A549 (cell line): ENCODE results near the gene TRDMT1. TPM values are rescaled to one million over a fixed set of nuclear protein-coding genes. Genes with fewer than 3 reads are reported as not detected.

Experiments
- ATAC-seq, 2 experiments: fragments of 200-7000 bp in 1 of 2; fragments of >200 bp in 1 of 2; cut with Nextera tagmentation in 1 of 2; cut with Tn5 transposase in 1 of 2; 3 replicates each; pipeline versions ENCODE4 v1.8.0 to v1.9.1; 2018 to 2020; ENCODE audit warnings: mild to moderate bottlenecking in 1 of 2, moderate library complexity in 1 of 2
- CTCF ChIA-PET: fragments of 300-600 bp; sonication (Branson Sonifier 250); formaldehyde crosslinking; extraction: SDS; loops from one replicate; lab custom pipeline; 2021; ENCODE audit warnings: antibody characterized with exemption, inconsistent platforms; lab: Yijun Ruan, JAX
- POLR2A ChIA-PET: fragments of 350-600 bp; formaldehyde crosslinking; extraction: SDS; loops from one replicate; lab custom pipeline; 2021; ENCODE audit warnings: antibody characterized with exemption, inconsistent platforms; lab: Yijun Ruan, JAX
- DNase-seq, 2 experiments: peaks; one replicate each; pipeline versions ENCODE4 v3.0.0 to v3.0.0-alpha.2; 2011 to 2016; ENCODE audit warnings: low read depth in 1 of 2, low spot score in 1 of 2
- FAIRE-seq: peaks from 2 replicates; lab custom pipeline; 2011; peaks lifted over from hg19 to GRCh38; lab: Jason Lieb, UNC
- H3K27ac ChIP-seq, 2 experiments: fragments of >200 bp; sonication (Bioruptor Twin); formaldehyde crosslinking; 3 replicates each; pipeline ENCODE4 v1.5.1; 2016 to 2017
- H3K4me1 ChIP-seq: fragments of >200 bp; sonication (Bioruptor Twin); formaldehyde crosslinking; 3 replicates; pipeline ENCODE4 v1.6.1; 2016
- H3K4me2 ChIP-seq: fragments of >200 bp; sonication (Bioruptor Twin); formaldehyde crosslinking; 3 replicates; pipeline ENCODE4 v1.6.1; 2016
- H3K4me3 ChIP-seq: fragments of >200 bp; sonication (Bioruptor Twin); formaldehyde crosslinking; 3 replicates; pipeline ENCODE4 v1.5.1; 2016
- H3K9me3 ChIP-seq: fragments of >200 bp; sonication (Bioruptor Twin); formaldehyde crosslinking; 3 replicates; pipeline ENCODE4 v1.6.1; 2016
- BCL3 ChIP-seq: fragments of >200 bp; sonication (Bioruptor Twin); formaldehyde crosslinking; IDR thresholded peaks from 3 replicates; pipeline ENCODE4 v1.6.1; 2016
- BHLHE40 ChIP-seq: IDR thresholded peaks from 2 replicates; pipeline ENCODE4 v1.6.1; 2012; ENCODE audit warnings: low read depth, low read length, inconsistent platforms
- CBX8 ChIP-seq: fragments of 200-600 bp; sonication (generic); IDR thresholded peaks from 2 replicates; pipeline ENCODE4 v1.6.1; 2016
- CEBPB ChIP-seq, 2 experiments: fragments of >200 bp in 1 of 2; sonication (Bioruptor Twin) in 1 of 2; formaldehyde crosslinking in 1 of 2; IDR thresholded peaks; 2 replicates each; pipeline ENCODE4 v1.6.1; 2012 to 2016
- E2F6 ChIP-seq: IDR thresholded peaks from 2 replicates; pipeline ENCODE4 v1.6.1; 2012; ENCODE audit warnings: low read depth, borderline replicate concordance
- EHF ChIP-seq: fragments of 250-450 bp; sonication (Bioruptor Pico); IDR thresholded peaks from 2 replicates; pipeline ENCODE4 v1.5.0; 2020; ENCODE audit warnings: mild to moderate bottlenecking
- EP300 ChIP-seq, 2 experiments: fragments of >200 bp; sonication (Bioruptor Twin); formaldehyde crosslinking; IDR thresholded peaks; 2 replicates in 1 of 2; 3 replicates in 1 of 2; pipeline ENCODE4 v1.6.1; 2016 to 2017
- FOSB ChIP-seq: fragments of 250-450 bp; sonication (Bioruptor Pico); IDR thresholded peaks from 2 replicates; pipeline ENCODE4 v1.5.0; 2020; ENCODE audit warnings: mild to moderate bottlenecking, moderate library complexity
- HEYL ChIP-seq: fragments of 250-450 bp; sonication (Bioruptor Pico); IDR thresholded peaks from 2 replicates; pipeline ENCODE4 v1.8.0; 2021; ENCODE audit warnings: mild to moderate bottlenecking, moderate library complexity
- HOXB13 ChIP-seq: fragments of 250-450 bp; sonication (Bioruptor Pico); IDR thresholded peaks from 2 replicates; pipeline ENCODE4 v1.5.0; 2020; ENCODE audit warnings: low read depth, mild to moderate bottlenecking, moderate library complexity
- HOXB5 ChIP-seq: fragments of 250-450 bp; sonication (Bioruptor Pico); IDR thresholded peaks from 2 replicates; pipeline ENCODE4 v1.5.0; 2020; ENCODE audit warnings: mild to moderate bottlenecking, moderate library complexity
- JUN ChIP-seq, 2 experiments: fragments of >200 bp; sonication (Bioruptor Twin); formaldehyde crosslinking; IDR thresholded peaks; 2 replicates in 1 of 2; 3 replicates in 1 of 2; pipeline ENCODE4 v1.6.1; 2016 to 2017
- KDM1A ChIP-seq: fragments of 200-600 bp; sonication (generic); IDR thresholded peaks from 2 replicates; pipeline ENCODE4 v1.6.1; 2016; ENCODE audit warnings: low read depth, mild to moderate bottlenecking
- KDM5A ChIP-seq: fragments of 200-600 bp; sonication (generic); IDR thresholded peaks from 2 replicates; pipeline ENCODE4 v1.6.1; 2016; ENCODE audit warnings: antibody characterized with exemption, mild to moderate bottlenecking
- MAZ ChIP-seq: fragments of 150-350 bp; IDR thresholded peaks from 2 replicates; pipeline ENCODE4 v1.6.1; 2014; ENCODE audit warnings: antibody characterized with exemption, low read depth, low read length, borderline replicate concordance
- NR3C1 ChIP-seq: fragments of >200 bp; sonication (Bioruptor Twin); formaldehyde crosslinking; IDR thresholded peaks from 3 replicates; pipeline ENCODE4 v1.6.1; 2017
- POLR2A ChIP-seq: IDR thresholded peaks from 2 replicates; pipeline ENCODE4 v1.6.1; 2012; ENCODE audit warnings: mild to moderate bottlenecking, low read length
- POLR2AphosphoS2 ChIP-seq: conservative IDR thresholded peaks from 2 replicates; pipeline ENCODE4 v1.6.1; 2012; ENCODE audit warnings: low read length, improper control_type of control experiment, inconsistent platforms
- RAD21 ChIP-seq, 2 experiments: fragments of >200 bp in 1 of 2; sonication (Bioruptor Twin) in 1 of 2; formaldehyde crosslinking in 1 of 2; IDR thresholded peaks in 1 of 2; conservative IDR thresholded peaks in 1 of 2; 2 replicates in 1 of 2; 3 replicates in 1 of 2; pipeline ENCODE4 v1.6.1; 2012 to 2018; ENCODE audit warnings: inconsistent platforms in 1 of 2
- RFX5 ChIP-seq: fragments of 450-650 bp; IDR thresholded peaks from 2 replicates; pipeline ENCODE4 v1.7.1; 2014; ENCODE audit warnings: antibody characterized with exemption, mild to moderate bottlenecking, moderate library complexity
- SMC3 ChIP-seq: fragments of >200 bp; sonication (Bioruptor Twin); formaldehyde crosslinking; IDR thresholded peaks from 3 replicates; pipeline ENCODE4 v1.6.1; 2018; ENCODE audit warnings: inconsistent platforms
- TFCP2L1 ChIP-seq: fragments of 250-450 bp; sonication (Bioruptor Pico); IDR thresholded peaks from 2 replicates; pipeline ENCODE4 v1.5.0; 2021; ENCODE audit warnings: mild to moderate bottlenecking
- ZFP36 ChIP-seq: fragments of 450-650 bp; IDR thresholded peaks from 2 replicates; pipeline ENCODE4 v1.6.1; 2014; ENCODE audit warnings: borderline replicate concordance; ENCODE audit not compliant: partially characterized antibody
- ZNF302 ChIP-seq: fragments of 250-450 bp; sonication (Bioruptor Pico); IDR thresholded peaks from 2 replicates; pipeline ENCODE4 v1.9.0; 2021; ENCODE audit warnings: inconsistent platforms, mild to moderate bottlenecking, moderate library complexity
- WGBS: methylation state at CpG from one replicate; pipeline ENCODE4 v1.1.6; 2017; ENCODE audit errors: missing lambda C conversion rate; 5-methylcytosine and 5-hydroxymethylcytosine counted together
- polyA plus RNA-seq, 4 experiments: library from polyadenylated mRNA; depleted of rRNA in 3 of 4; stranded (reverse); fragments of >200 nt; fragmentation: RNase III in 1 of 4; extraction: RNeasy Plus Mini Kit Qiagen cat#74134 plus additional on column Dnase treatment in 1 of 4; gene quantifications; 2 replicates in 3 of 4; 3 replicates in 1 of 4; pipeline ENCODE4 v1.2.3, GENCODE V29; 2011 to 2017
- TF ChIP-seq, protein P1 (sequence below): fragments of 150-350 bp; IDR thresholded peaks from 2 replicates; pipeline ENCODE4 v1.6.1; 2014; ENCODE audit warnings: low read depth, mild to moderate bottlenecking, low read length
- TF ChIP-seq, protein P2 (sequence below): fragments of 200-600 bp; sonication (generic); IDR thresholded peaks from 2 replicates; pipeline ENCODE4 v1.6.1; 2016; ENCODE audit warnings: antibody characterized with exemption, mild to moderate bottlenecking, moderate library complexity

TRDMT1 gene
- polyA plus RNA-seq, 2 of the 4 experiments (the other 2 are of a cell fraction), result 2.4 to 7.4 TPM

DNA sequence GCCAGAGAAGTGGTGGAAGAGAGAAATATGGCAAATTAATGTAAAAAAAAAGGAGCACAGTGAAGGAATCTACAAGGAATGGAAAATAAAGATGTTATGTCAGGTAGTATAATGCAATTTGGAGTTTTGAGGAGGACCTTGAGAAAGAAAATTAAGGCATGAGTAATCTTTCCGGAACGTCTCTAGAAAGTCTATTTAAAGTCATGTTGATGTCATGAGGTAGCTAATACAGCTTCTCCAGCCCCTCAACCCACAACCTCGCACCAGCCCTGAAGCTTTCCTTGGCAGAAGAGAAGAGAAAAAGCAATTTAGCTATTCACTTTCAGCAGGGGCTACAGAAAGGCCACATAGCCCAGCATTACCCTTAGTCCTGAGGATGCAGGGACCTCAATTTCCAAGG lies 22.5 kb downstream of the TRDMT1 start:
- 76% methylated on average over 3 of the region's 3 CpGs for WGBS
- H3K4me2 ChIP-seq, result no peak overlapping the region
- DNase-seq, result no peak
- no peaks in the 10 kb centered on the region for H3K4me1 ChIP-seq
- CTCF ChIA-PET, result interaction anchor here (0.8 to 1.7 kb wide), 3 partner anchors 51 to 341 kb away, joined by 3 to 7 read pairs (median 3); no protein-coding TSS in a partner anchor
- no peaks in the 10 kb centered on the region for H3K9me3 ChIP-seq
- TF ChIP-seq NR3C1, result no peak
- TF ChIP-seq BCL3, result no peak
- no peak for TF ChIP-seq BHLHE40
- TF ChIP-seq SMC3, result no peak
- TF ChIP-seq POLR2A, result no peak
- TF ChIP-seq CBX8, result no peak
- TF ChIP-seq MAZ, result no peak
- TF ChIP-seq, protein P1, sequence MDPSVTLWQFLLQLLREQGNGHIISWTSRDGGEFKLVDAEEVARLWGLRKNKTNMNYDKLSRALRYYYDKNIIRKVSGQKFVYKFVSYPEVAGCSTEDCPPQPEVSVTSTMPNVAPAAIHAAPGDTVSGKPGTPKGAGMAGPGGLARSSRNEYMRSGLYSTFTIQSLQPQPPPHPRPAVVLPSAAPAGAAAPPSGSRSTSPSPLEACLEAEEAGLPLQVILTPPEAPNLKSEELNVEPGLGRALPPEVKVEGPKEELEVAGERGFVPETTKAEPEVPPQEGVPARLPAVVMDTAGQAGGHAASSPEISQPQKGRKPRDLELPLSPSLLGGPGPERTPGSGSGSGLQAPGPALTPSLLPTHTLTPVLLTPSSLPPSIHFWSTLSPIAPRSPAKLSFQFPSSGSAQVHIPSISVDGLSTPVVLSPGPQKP, result no peak
- no peak for TF ChIP-seq POLR2AphosphoS2
- no peak for TF ChIP-seq FOSB (CRISPR knock-in tag)
- no peak for TF ChIP-seq ZFP36
- TF ChIP-seq, all 56 proteins: peak for 0
- no peak overlapping the region for H3K4me3 ChIP-seq
- ATAC-seq (no peak), FAIRE-seq (no peak)
- no peak overlapping the region for H3K27ac ChIP-seq
- POLR2A ChIA-PET, result no interaction called here

GRCh38 chr10:17178006-17178405 lies 23.5 kb downstream of the TRDMT1 start:
- Histone ChIP-seq H3K4me3 (no peak overlapping the region), H3K4me2 (no peak overlapping the region), H3K4me1 (no peaks in the 10 kb centered on the region), H3K27ac (no peak overlapping the region), H3K9me3 (no peaks in the 10 kb centered on the region)
- POLR2A ChIA-PET, result no interaction called here
- no peak for DNase-seq
- 0 out of 5 replicates have a peak, but pooled peaks of 1 of the 2 experiments have one; percentile 10 for TF ChIP-seq RAD21 (conservative IDR thresholded peaks at IDR 0.05 in 1 of 2, IDR thresholded peaks at IDR 0.05 in 1 of 2)
- no peak for TF ChIP-seq SMC3
- FAIRE-seq, result peak; percentile 78
- CTCF ChIA-PET, result interaction anchor here (1.0 kb wide), 1 partner anchor 287 kb away, joined by 3 read pairs; no protein-coding TSS in a partner anchor
- no peak for ATAC-seq
- 78% methylated on average over 1 of the region's 1 CpG for WGBS

DNA sequence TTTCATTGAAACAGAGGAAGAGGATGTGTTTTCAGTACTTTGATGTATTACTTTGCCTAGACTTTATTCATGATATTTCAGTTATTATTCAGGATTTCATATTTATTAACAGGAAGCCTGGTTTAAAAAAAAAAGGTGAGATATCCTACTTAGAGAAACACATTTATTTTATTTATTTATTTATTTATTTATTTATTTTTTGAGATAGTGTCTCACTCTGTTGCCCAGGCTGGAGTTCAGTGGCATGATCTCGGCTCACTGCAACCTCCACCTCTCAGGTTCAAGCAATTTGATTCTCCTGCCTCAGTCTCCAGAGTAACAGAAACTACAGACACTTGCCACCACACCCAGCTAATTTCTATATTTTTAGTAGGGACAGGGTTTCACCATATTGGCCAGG lies 24.5 kb downstream of the TRDMT1 start:
- TF ChIP-seq EP300 (IDR thresholded peaks at IDR 0.05) (no peak), CEBPB (IDR thresholded peaks at IDR 0.05) (no peak), BCL3 (no peak), HOXB5 (CRISPR knock-in tag) (no peak), ZNF302 (CRISPR knock-in tag) (no peak), HOXB13 (no peak), POLR2A (no peak), JUN (IDR thresholded peaks at IDR 0.05) (no peak), POLR2AphosphoS2 (no peak), KDM1A (no peak), EHF (no peak), KDM5A (no peak), HEYL (CRISPR knock-in tag) (no peak), RFX5 (no peak), E2F6 (no peak), TFCP2L1 (CRISPR knock-in tag) (no peak)
- TF ChIP-seq, protein P2, sequence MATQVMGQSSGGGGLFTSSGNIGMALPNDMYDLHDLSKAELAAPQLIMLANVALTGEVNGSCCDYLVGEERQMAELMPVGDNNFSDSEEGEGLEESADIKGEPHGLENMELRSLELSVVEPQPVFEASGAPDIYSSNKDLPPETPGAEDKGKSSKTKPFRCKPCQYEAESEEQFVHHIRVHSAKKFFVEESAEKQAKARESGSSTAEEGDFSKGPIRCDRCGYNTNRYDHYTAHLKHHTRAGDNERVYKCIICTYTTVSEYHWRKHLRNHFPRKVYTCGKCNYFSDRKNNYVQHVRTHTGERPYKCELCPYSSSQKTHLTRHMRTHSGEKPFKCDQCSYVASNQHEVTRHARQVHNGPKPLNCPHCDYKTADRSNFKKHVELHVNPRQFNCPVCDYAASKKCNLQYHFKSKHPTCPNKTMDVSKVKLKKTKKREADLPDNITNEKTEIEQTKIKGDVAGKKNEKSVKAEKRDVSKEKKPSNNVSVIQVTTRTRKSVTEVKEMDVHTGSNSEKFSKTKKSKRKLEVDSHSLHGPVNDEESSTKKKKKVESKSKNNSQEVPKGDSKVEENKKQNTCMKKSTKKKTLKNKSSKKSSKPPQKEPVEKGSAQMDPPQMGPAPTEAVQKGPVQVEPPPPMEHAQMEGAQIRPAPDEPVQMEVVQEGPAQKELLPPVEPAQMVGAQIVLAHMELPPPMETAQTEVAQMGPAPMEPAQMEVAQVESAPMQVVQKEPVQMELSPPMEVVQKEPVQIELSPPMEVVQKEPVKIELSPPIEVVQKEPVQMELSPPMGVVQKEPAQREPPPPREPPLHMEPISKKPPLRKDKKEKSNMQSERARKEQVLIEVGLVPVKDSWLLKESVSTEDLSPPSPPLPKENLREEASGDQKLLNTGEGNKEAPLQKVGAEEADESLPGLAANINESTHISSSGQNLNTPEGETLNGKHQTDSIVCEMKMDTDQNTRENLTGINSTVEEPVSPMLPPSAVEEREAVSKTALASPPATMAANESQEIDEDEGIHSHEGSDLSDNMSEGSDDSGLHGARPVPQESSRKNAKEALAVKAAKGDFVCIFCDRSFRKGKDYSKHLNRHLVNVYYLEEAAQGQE, result no peak
- no peaks in the 10 kb centered on the region for H3K4me1 ChIP-seq
- no peak overlapping the region for H3K4me3 ChIP-seq
- ATAC-seq, result no peak
- no peak overlapping the region for H3K27ac ChIP-seq
- no peak for DNase-seq
- ChIA-PET CTCF (interaction anchor here (0.6 kb wide), 1 partner anchor 64 kb away, joined by 3 read pairs; no protein-coding TSS in a partner anchor), POLR2A (no interaction called here)
- WGBS, result 75% methylated on average over 1 of the region's 1 CpG
- H3K4me2 ChIP-seq, result no peak overlapping the region
- no peak for FAIRE-seq
- no peaks in the 10 kb centered on the region for H3K9me3 ChIP-seq
